HAP-1 (cell line): ENCODE results near the gene TRIM56.
A peak's percentile ranks its signal among the peaks of the same experiment; 100 is the strongest.
"Not testable (repeated sequence)": the region's sequence is repeated elsewhere in the genome, so short reads cannot be mapped to it uniquely, and the experiment has no call there.

Source experiments
- DNase-seq, 2 experiments: peaks; one replicate each; pipeline ENCODE4 v3.0.0-alpha.2; 2016 to 2020; ENCODE audit warnings: low spot score in 2 of 2
- H3K27me3 ChIP-seq: fragments of 250-450 bp; sonication (Bioruptor Pico); 2 replicates; pipeline ENCODE4 v1.5.1; 2020; ENCODE audit warnings: low read depth, mild to moderate bottlenecking, moderate library complexity
- H3K36me3 ChIP-seq: fragments of 250-450 bp; sonication (Bioruptor Pico); replicated peaks from 2 replicates; pipeline ENCODE4 v1.5.1; 2020; ENCODE audit warnings: mild to moderate bottlenecking
- H3K4me1 ChIP-seq: fragments of 250-450 bp; sonication (Bioruptor Pico); 2 replicates; pipeline ENCODE4 v1.5.1; 2020; ENCODE audit warnings: mild to moderate bottlenecking
- H3K4me3 ChIP-seq: fragments of 250-450 bp; sonication (Bioruptor Pico); 2 replicates; pipeline ENCODE4 v1.5.1; 2020; ENCODE audit warnings: mild to moderate bottlenecking, moderate library complexity
- H3K9me3 ChIP-seq: fragments of 250-450 bp; sonication (Bioruptor Pico); 2 replicates; pipeline ENCODE4 v1.5.1; 2020; ENCODE audit warnings: mild to moderate bottlenecking, moderate library complexity
- in situ Hi-C: fragments of 300-500 bp; cut with MboI; formaldehyde crosslinking; loops from 3 replicates; pipeline ENCODE4 v1.14.3; 2020; ENCODE audit warnings: low sequenced_read_pairs, inconsistent platforms, mixed read lengths

Gene TRIM56

GRCh38 chr7:101085162-101085964, at the start of gene TRIM56:
Gene TRIM56, plus strand, starts transcription at chr7:101085481. Its CDS starts 1,832 bp downstream, at chr7:101087313.
- Histone ChIP-seq H3K36me3 (peaks cover 6% of the 10 kb centered on the region; the same call in 1 of the 2 replicates), H3K4me3 (peak within 1 kb of the TSS; percentile 51), H3K27me3 (no peaks in the 10 kb centered on the region), H3K4me1 (peaks cover 4% of the 10 kb centered on the region), H3K9me3 (no peaks in the 10 kb centered on the region)
- in situ Hi-C loops, result no loop called here
- peak; percentile 68 to 89 for DNase-seq

GRCh38 chr7:101035941-101036340, 49.3 kb upstream of the TRIM56 start:
- in situ Hi-C loops, result no loop called here
- DNase-seq, result no peak
- no peaks in the 10 kb centered on the region for H3K36me3 ChIP-seq
- no peaks in the 10 kb centered on the region for H3K9me3 ChIP-seq
- no peaks in the 10 kb centered on the region for H3K27me3 ChIP-seq
- H3K4me3 ChIP-seq, result no peak overlapping the region
- H3K4me1 ChIP-seq, result no peaks in the 10 kb centered on the region

GRCh38 chr7:101041283-101041682, 44.0 kb upstream of the TRIM56 start:
- in situ Hi-C loops, H3K4me1 ChIP-seq, H3K36me3 ChIP-seq, H3K4me3 ChIP-seq, H3K27me3 ChIP-seq, DNase-seq, H3K9me3 ChIP-seq: not testable (repeated sequence)

GRCh38 chr7:101058355-101058754, 26.9 kb upstream of the TRIM56 start:
- Histone ChIP-seq H3K36me3 (no peaks in the 10 kb centered on the region), H3K4me3 (no peak overlapping the region), H3K27me3 (peaks cover 36% of the 10 kb centered on the region), H3K9me3 (no peaks in the 10 kb centered on the region), H3K4me1 (no peaks in the 10 kb centered on the region)
- in situ Hi-C loops, result no loop called here
- DNase-seq, result peak in 1 of 2 experiments; percentile 77

- in situ Hi-C loops, result no loop called here
- H3K9me3 ChIP-seq, result no peaks in the 10 kb centered on the region
- H3K4me1 ChIP-seq, result no peaks in the 10 kb centered on the region
- H3K36me3 ChIP-seq, result no peaks in the 10 kb centered on the region
- peaks cover 32% of the 10 kb centered on the region for H3K27me3 ChIP-seq
- no peak for DNase-seq
- H3K4me3 ChIP-seq, result no peak overlapping the region
These were observed 25.7 kb upstream of the TRIM56 start for GRCh38 chr7:101059620-101059942.

GRCh38 chr7:101060992-101061391, 24.3 kb upstream of the TRIM56 start:
- peaks cover 21% of the 10 kb centered on the region for H3K27me3 ChIP-seq
- H3K4me1 ChIP-seq, result no peaks in the 10 kb centered on the region; the same call in 1 of the 2 replicates
- DNase-seq, result no peak
- no peaks in the 10 kb centered on the region for H3K9me3 ChIP-seq
- H3K4me3 ChIP-seq, result no peak overlapping the region
- in situ Hi-C loops, result loop anchor here (5.0 kb wide), 1 partner anchor 169 kb away; no protein-coding TSS in a partner anchor
- no peaks in the 10 kb centered on the region for H3K36me3 ChIP-seq

GRCh38 chr7:101064176-101064550, 21.1 kb upstream of the TRIM56 start:
- H3K36me3 ChIP-seq, H3K9me3 ChIP-seq, DNase-seq, H3K27me3 ChIP-seq, H3K4me3 ChIP-seq, H3K4me1 ChIP-seq: not testable (repeated sequence)
- in situ Hi-C loops, result loop anchor here (5.0 kb wide), 1 partner anchor 172 kb away; no protein-coding TSS in a partner anchor

- in situ Hi-C loops, H3K4me3 ChIP-seq, H3K36me3 ChIP-seq, DNase-seq, H3K9me3 ChIP-seq, H3K4me1 ChIP-seq, H3K27me3 ChIP-seq: not testable (repeated sequence)
These were observed 20.1 kb upstream of the TRIM56 start for GRCh38 chr7:101065162-101065561.

- H3K27me3 ChIP-seq, result 0 out of 2 replicates have a peak, but pooled peaks cover 7% of the 10 kb centered on the region
- no peak overlapping the region for H3K4me3 ChIP-seq
- no peaks in the 10 kb centered on the region; the same call in 1 of the 2 replicates for H3K4me1 ChIP-seq
- in situ Hi-C loops, result no loop called here
- H3K36me3 ChIP-seq, result no peaks in the 10 kb centered on the region
- no peaks in the 10 kb centered on the region for H3K9me3 ChIP-seq
- peak; percentile 6 to 53 for DNase-seq
These were observed 19.0 kb upstream of the TRIM56 start for GRCh38 chr7:101066141-101066832.

GRCh38 chr7:101066833-101067177, 18.5 kb upstream of the TRIM56 start:
- H3K36me3 ChIP-seq, result no peaks in the 10 kb centered on the region
- no peaks in the 10 kb centered on the region for H3K9me3 ChIP-seq
- no peak for DNase-seq
- H3K4me1 ChIP-seq, result no peaks in the 10 kb centered on the region; the same call in 1 of the 2 replicates
- in situ Hi-C loops, result no loop called here
- no peak overlapping the region for H3K4me3 ChIP-seq
- H3K27me3 ChIP-seq, result 0 out of 2 replicates have a peak, but pooled peaks cover 5% of the 10 kb centered on the region

- Histone ChIP-seq H3K9me3 (no peaks in the 10 kb centered on the region), H3K27me3 (no peaks in the 10 kb centered on the region), H3K36me3 (no peaks in the 10 kb centered on the region), H3K4me1 (no peaks in the 10 kb centered on the region; the same call in 1 of the 2 replicates), H3K4me3 (no peak overlapping the region)
- in situ Hi-C loops, result no loop called here
- no peak for DNase-seq
These were observed 16.9 kb upstream of the TRIM56 start for GRCh38 chr7:101068401-101068800.

GRCh38 chr7:101071362-101072104, 13.7 kb upstream of the TRIM56 start:
- H3K4me3 ChIP-seq, H3K27me3 ChIP-seq, H3K36me3 ChIP-seq, H3K4me1 ChIP-seq, H3K9me3 ChIP-seq, DNase-seq, in situ Hi-C loops: not testable (repeated sequence)

- no peaks in the 10 kb centered on the region for H3K9me3 ChIP-seq
- no peaks in the 10 kb centered on the region for H3K36me3 ChIP-seq
- in situ Hi-C loops, result no loop called here
- no peaks in the 10 kb centered on the region for H3K27me3 ChIP-seq
- no peak for DNase-seq
- peaks cover 3% of the 10 kb centered on the region for H3K4me1 ChIP-seq
- no peak overlapping the region for H3K4me3 ChIP-seq
These were observed 9.6 kb upstream of the TRIM56 start for GRCh38 chr7:101075646-101076045.

GRCh38 chr7:101076183-101076582, 9.1 kb upstream of the TRIM56 start:
- H3K4me1 ChIP-seq, H3K9me3 ChIP-seq, H3K36me3 ChIP-seq, in situ Hi-C loops, H3K4me3 ChIP-seq, H3K27me3 ChIP-seq, DNase-seq: not testable (repeated sequence)
